Right lobe of liver (tissue), 6 donors: ENCODE results near the gene PPFIBP2. TPM values are rescaled to one million over a fixed set of nuclear protein-coding genes. Genes with fewer than 3 reads are reported as not detected.

Experiments
- ATAC-seq, 4 donors: fragments of 200-7000 bp; cut with Tn5 transposase; one replicate each; pipeline ENCODE4 v1.9.1; 2020; ENCODE audit warnings: mild to moderate bottlenecking in 4 of 4, moderate library complexity in 4 of 4
- DNase-seq, 3 donors: peaks; one replicate each; pipeline ENCODE4 v3.0.0-alpha.2; 2020
- H3K27ac ChIP-seq, 3 donors: fragments of 200-600 bp; one replicate each; pipeline ENCODE4 v1.8.0; 2022
- H3K27me3 ChIP-seq, 2 donors: fragments of 200-600 bp; one replicate each; pipeline ENCODE4 v1.8.0; 2022
- H3K36me3 ChIP-seq, 4 donors: fragments of 200-600 bp; sonication (generic) in 1 of 4; one replicate each; pipeline versions ENCODE4 v1.5.1 to v1.8.0; 2017 to 2022; ENCODE audit warnings: control low read depth in 1 of 4
- H3K4me1 ChIP-seq, 4 donors: fragments of 200-600 bp; sonication (generic) in 1 of 4; one replicate each; pipeline versions ENCODE4 v1.5.1 to v1.8.0; 2017 to 2022; ENCODE audit warnings: control low read depth in 1 of 4
- H3K4me3 ChIP-seq, 3 donors: fragments of 200-600 bp; one replicate each; pipeline ENCODE4 v1.8.0; 2022
- H3K9me3 ChIP-seq, 4 donors: fragments of 200-600 bp; sonication (generic) in 1 of 4; one replicate each; pipeline versions ENCODE4 v1.5.1 to v1.8.0; 2017 to 2022; ENCODE audit warnings: control low read depth in 1 of 4
- POLR2A ChIP-seq: fragments of 450-650 bp; IDR thresholded peaks from one replicate; pipeline ENCODE4 v1.6.1; 2017; ENCODE audit warnings: antibody characterized with exemption, mild to moderate bottlenecking
- WGBS: methylation state at CpG from one replicate; pipeline ENCODE4 v1.1.6; 2018; ENCODE audit warnings: low coverage, low lambda C conversion rate; ENCODE audit not compliant: insufficient coverage; ENCODE audit errors: missing lambda C conversion rate; 5-methylcytosine and 5-hydroxymethylcytosine counted together
- intact Hi-C, 2 donors: fragments of 100-400 bp; cut with DNase I; formaldehyde crosslinking; loops; one replicate each; pipeline versions ENCODE4 v1.11.2 to v1.14.1; 2022
- total RNA-seq, 6 experiments: library from RNA; depleted of rRNA in 2 of 6; stranded (reverse); fragments of >200 nt in 2 of 6; fragmentation: NEBNext Ultra II Directional in 3 of 6; extraction: Animal tissue kit (Norgen Biotek cat#: 25700) in 3 of 6; gene quantifications; one replicate each; pipeline versions ENCODE4 v1.1.0 to v1.2.4, GENCODE V29; 2016 to 2023
- TF ChIP-seq, protein P1 (sequence below), 4 donors: fragments of 200-600 bp in 3 of 4; fragments of 450-650 bp in 1 of 4; IDR thresholded peaks; one replicate each; pipeline versions ENCODE4 v1.5.1 to v1.8.0; 2016 to 2022; ENCODE audit warnings: antibody characterized with exemption in 4 of 4, mild to moderate bottlenecking in 2 of 4
- donor health status: DM: no; HTN: yes; CAD: no.
- donor health status: DM: no; HTN: no; CAD: no.
- donor health status: DM: no; HTN: no; CAD: no.
- donor health status: DM: no; HTN: yes; CAD: no.
- donor health status: DM: no; HTN: yes; CAD: no.

Gene PPFIBP2
- total RNA-seq, 6 experiments from 2014 or later: 25.5 to 69.3 (median 46.6) TPM

GRCh38 chr11:7563281-7563680 is 49.5 kb downstream of the PPFIBP2 start:
- ATAC-seq: no peak
- TF ChIP-seq, protein P1, sequence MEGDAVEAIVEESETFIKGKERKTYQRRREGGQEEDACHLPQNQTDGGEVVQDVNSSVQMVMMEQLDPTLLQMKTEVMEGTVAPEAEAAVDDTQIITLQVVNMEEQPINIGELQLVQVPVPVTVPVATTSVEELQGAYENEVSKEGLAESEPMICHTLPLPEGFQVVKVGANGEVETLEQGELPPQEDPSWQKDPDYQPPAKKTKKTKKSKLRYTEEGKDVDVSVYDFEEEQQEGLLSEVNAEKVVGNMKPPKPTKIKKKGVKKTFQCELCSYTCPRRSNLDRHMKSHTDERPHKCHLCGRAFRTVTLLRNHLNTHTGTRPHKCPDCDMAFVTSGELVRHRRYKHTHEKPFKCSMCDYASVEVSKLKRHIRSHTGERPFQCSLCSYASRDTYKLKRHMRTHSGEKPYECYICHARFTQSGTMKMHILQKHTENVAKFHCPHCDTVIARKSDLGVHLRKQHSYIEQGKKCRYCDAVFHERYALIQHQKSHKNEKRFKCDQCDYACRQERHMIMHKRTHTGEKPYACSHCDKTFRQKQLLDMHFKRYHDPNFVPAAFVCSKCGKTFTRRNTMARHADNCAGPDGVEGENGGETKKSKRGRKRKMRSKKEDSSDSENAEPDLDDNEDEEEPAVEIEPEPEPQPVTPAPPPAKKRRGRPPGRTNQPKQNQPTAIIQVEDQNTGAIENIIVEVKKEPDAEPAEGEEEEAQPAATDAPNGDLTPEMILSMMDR (IDR thresholded peaks at IDR 0.05): no peak
- no peak for TF ChIP-seq POLR2A
- Histone ChIP-seq H3K27ac (no peak overlapping the region), H3K9me3 (no peaks in the 10 kb centered on the region), H3K4me1 (no peaks in the 10 kb centered on the region), H3K4me3 (no peak overlapping the region), H3K27me3 (no peaks in the 10 kb centered on the region), H3K36me3 (no peaks in the 10 kb centered on the region)
- 74% methylated on average over 2 of the region's 2 CpGs for WGBS
- DNase-seq: no peak
- intact Hi-C loops: loop anchor here in 1 of 2 donors (10.0 kb wide), 1 partner anchor 48 kb away; the partner anchor contains the start of gene PPFIBP2

DNA sequence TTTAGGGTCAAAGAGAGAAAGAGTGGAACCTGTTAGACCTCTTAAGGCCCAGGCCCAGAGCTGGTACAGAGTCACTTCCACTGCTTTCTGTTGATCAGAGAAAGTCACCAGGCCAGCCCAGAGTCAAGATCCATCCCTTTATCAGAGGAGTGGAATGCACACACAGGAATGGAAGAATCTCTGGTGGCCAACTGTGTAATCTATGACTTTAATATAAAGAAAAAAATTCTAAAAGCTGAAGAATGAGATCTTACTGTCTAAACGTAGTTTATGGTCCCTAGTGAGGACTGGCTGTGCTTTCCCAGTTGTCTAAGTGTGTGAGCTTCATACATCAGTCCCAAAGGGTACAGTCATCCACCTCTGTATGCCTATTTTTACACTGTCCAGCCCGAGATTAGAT is 51.0 kb downstream of the PPFIBP2 start:
- no peak for TF ChIP-seq POLR2A
- TF ChIP-seq, protein P1 (IDR thresholded peaks at IDR 0.05): no peak
- intact Hi-C loops: loop anchor here (5.0 to 10.0 kb wide), 2 partner anchors 50 to 102 kb away; partner anchors contain the start of gene PPFIBP2 (in 1 of the 2)
- no peak for DNase-seq
- H3K9me3 ChIP-seq: no peaks in the 10 kb centered on the region
- 67% methylated on average over 1 of the region's 2 CpGs for WGBS
- H3K27ac ChIP-seq: no peak overlapping the region
- H3K36me3 ChIP-seq: no peaks in the 10 kb centered on the region
- H3K4me1 ChIP-seq: no peaks in the 10 kb centered on the region
- no peaks in the 10 kb centered on the region for H3K27me3 ChIP-seq
- no peak overlapping the region for H3K4me3 ChIP-seq
- ATAC-seq: no peak

DNA sequence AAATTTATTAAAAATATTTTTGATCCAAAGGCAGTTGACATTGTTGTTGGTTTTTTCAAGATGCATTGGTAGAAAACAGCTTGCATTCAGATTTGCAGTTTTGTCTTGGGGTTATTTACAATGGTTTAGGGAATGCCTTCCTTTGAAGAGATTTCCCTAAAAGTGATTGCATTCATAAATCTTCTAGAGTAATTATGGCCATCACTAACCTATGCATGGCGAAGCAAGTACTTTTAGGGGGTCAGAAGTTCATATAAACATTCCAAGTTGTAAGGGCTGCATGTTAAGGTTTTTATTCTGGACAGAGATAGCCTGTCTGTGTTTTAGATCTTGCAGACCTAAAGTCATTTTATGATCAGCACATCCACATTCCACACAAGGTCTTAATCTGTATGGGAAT is 53.5 kb downstream of the PPFIBP2 start:
- intact Hi-C loops: loop anchor here (5.0 to 10.0 kb wide), 2 partner anchors 53 to 100 kb away; partner anchors contain the start of gene PPFIBP2 (in 1 of the 2)
- Histone ChIP-seq H3K4me1 (peaks cover 0 to 9% (median 4%) of the 10 kb centered on the region in 4 donors), H3K27me3 (no peaks in the 10 kb centered on the region), H3K36me3 (no peaks in the 10 kb centered on the region), H3K27ac (no peak overlapping the region), H3K4me3 (no peak overlapping the region), H3K9me3 (no peaks in the 10 kb centered on the region)
- no peak for DNase-seq
- WGBS: 83% methylated on average over 1 of the region's 1 CpG
- no peak for TF ChIP-seq POLR2A
- TF ChIP-seq, protein P1 (IDR thresholded peaks at IDR 0.05): no peak
- ATAC-seq: no peak

DNA sequence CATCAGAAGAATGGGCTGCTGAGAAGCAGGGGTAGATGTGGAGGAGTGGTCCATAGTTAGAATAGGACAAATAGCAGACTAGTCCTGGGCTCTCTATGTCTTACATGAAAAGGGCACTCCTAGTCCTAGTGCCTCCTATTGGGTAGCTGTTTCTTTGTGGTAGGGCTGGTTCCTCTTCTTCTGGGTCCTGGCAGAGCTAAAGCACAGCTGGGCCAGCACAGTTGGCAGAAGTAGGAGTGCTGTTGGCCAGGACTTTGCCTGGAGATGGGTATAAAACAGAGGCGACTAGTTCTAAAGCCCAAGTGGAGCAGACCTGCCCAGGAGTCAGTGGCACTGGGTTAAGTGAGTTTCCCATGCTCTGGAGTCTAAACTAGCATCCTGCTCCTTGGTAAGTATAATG is 55.2 kb downstream of the PPFIBP2 start:
- no peaks in the 10 kb centered on the region for H3K36me3 ChIP-seq
- TF ChIP-seq POLR2A: no peak
- TF ChIP-seq, protein P1 (IDR thresholded peaks at IDR 0.05): no peak
- no peak overlapping the region for H3K4me3 ChIP-seq
- intact Hi-C loops: loop anchor here (5.0 to 10.0 kb wide), 2 partner anchors 54 to 98 kb away; partner anchors contain the start of gene PPFIBP2 (in 1 of the 2)
- no peaks in the 10 kb centered on the region for H3K27me3 ChIP-seq
- H3K9me3 ChIP-seq: no peaks in the 10 kb centered on the region
- H3K4me1 ChIP-seq: peaks cover 0 to 26% (median 12%) of the 10 kb centered on the region in 4 donors
- 80% methylated on average over 1 of the region's 1 CpG for WGBS
- H3K27ac ChIP-seq: no peak overlapping the region
- DNase-seq: no peak
- ATAC-seq: no peak
